HG03095 (cell line): ENCODE measurements around the gene EDN3.
"Not testable (repeated sequence)": the region's sequence is repeated elsewhere in the genome, so short reads cannot be mapped to it uniquely, and the experiment has no call there.

Source experiments
- ATAC-seq: cut with Tn5 transposase; IDR thresholded peaks from one replicate; pipeline ENCODE4 v1.9.1; 2021; ENCODE audit warnings: moderate library complexity; ENCODE audit not compliant: unreplicated experiment

EDN3 gene

GRCh38 chr20:59334651-59335300 lies 34.4 kb downstream of the EDN3 start:
- no peak for ATAC-seq

GRCh38 chr20:59335377-59335776 lies 35.0 kb downstream of the EDN3 start:
- ATAC-seq = no peak

GRCh38 chr20:59336540-59336939 lies 36.1 kb downstream of the EDN3 start:
- no peak for ATAC-seq

DNA sequence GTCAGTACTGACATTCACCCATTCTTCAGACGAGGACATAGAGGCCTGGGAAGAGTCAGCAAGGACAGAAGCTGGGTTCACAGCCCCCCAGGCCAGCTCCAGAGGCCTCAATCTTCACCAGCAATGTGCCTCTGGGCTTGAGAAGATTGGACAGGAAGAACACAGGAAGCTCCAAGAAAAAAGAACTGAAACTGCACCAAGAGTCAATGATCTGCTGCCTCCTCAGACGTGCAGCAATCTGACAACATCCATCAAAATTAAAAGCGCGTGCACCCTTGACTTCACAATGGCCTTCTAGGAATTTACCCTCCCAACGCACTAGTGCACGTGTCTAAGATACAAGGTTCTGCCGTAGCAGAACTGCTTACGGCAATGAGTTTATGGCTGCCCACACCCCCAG lies 38.0 kb downstream of the EDN3 start:
- not testable (repeated sequence) for ATAC-seq

- ATAC-seq = no peak
Measured at GRCh38 chr20:59340201-59340885, 39.9 kb downstream of the EDN3 start.

DNA sequence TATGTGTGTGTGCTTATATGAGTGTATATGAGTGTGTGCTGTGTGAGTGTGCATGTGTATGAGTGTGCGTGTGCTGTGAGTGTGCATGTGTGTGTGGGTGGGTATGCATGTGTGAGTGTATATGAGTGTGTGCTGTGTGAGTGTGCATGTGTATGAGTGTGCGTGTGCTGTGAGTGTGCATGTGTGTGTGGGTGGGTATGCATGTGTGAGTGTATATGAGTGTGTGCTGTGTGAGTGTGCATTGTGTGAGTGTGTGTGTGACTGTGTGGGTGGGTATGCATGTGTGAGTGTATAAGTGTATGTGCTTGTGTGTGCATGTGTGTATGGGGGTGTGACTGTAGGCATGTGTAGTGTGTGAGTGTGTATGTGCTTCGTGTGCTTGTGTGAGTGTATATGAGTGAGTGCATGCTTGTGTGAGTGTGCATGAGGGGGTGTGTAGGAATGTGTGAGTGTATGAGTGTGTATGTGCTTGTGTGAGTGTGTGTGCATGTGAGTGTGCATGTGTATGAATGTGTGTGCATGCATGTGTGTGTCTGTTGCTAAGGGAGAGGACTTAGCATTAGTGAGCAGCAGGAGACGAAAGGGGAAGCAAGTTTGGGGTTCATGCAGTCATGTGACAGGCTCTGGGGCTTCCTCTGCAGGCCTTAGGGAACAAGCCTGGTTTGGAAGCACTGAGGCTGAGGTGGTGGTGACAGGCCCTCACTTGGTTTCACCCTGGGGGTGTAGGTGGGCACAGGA lies 41.0 kb downstream of the EDN3 start:
- not testable (repeated sequence) for ATAC-seq

GRCh38 chr20:59342023-59342957 lies 41.9 kb downstream of the EDN3 start:
- no peak for ATAC-seq

GRCh38 chr20:59346061-59346460 lies 45.6 kb downstream of the EDN3 start:
- no peak for ATAC-seq

DNA sequence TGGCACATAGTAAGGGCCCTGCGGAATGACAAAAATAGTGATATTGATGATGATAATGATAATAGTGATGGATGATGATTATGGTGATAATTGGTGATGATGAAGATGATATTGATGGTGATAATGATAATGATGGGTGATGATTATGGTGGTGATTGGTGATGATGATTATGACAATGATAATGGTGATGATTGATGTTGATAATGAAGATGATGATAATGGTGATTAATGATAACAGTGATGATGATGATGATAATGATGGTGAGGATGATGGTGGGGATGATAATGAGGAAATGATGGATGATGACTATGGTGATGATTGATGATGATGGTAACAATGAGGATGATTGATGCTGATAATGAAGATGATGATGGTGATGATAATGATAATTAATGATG lies 48.9 kb downstream of the EDN3 start:
- no peak for ATAC-seq

DNA sequence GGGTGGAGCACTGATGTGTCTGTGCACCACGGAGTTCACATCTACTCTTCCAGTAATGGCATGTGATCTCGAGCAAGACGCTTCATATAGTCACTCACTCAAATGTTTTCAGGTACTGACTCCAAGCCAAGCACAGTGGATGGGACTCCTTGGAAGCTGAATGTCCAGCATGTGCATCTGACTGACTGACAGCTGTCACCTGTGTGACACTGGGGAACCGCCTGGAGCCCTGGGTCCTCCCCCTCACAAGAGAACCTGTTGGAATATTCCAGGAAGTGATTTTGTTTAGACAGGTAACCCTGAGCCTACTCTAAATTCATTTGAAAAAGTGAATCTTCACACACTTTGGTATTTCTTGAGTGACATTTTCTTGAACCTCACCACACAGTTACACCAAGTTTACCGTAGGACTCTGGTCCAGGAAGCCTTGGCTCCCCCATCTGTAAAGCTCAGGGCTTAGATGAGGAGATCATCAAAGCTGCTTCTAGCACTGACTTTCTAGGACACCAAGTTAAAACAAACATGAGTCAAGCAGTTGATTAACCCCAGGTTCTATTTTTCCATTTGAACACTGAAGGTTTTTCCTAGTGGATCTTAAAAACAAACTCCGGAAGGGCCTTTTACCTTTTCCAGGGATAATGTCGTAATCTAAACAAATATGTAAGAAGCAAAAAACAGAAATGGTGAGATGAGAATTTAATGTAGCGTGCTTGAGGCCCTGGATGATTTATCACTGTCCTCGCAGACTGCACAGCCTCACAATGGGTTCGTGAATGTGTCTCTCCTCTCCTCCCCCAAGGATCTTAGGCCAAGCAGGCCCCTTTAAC lies 50.1 kb downstream of the EDN3 start:
- no peak for ATAC-seq

- ATAC-seq = no peak
Measured at GRCh38 chr20:59351157-59352040, 51.0 kb downstream of the EDN3 start.

GRCh38 chr20:59352541-59352940 lies 52.1 kb downstream of the EDN3 start:
- no peak for ATAC-seq

DNA sequence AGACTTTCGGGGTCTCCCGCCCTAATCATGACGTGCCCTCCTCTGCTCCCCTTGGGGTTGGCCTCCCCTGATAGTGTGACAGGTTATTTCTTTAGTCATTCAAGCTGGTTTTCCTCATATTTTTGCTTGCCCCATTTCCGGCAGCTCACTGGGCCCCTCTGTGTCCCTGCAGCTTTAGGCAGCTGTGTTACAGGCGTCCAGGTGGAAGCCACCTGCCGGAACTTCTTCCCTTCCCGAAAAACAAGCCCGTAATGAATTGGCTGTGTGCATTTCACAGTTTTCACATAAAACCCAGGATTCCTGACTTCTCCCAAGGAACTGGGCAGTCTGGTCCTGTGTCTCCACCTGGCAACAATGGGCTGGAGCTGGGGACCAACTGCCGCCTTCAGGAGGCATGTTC lies 52.6 kb downstream of the EDN3 start:
- ATAC-seq = no peak

GRCh38 chr20:59354460-59354859 lies 54.0 kb downstream of the EDN3 start:
- no peak for ATAC-seq

GRCh38 chr20:59355242-59355641 lies 54.8 kb downstream of the EDN3 start:
- no peak for ATAC-seq

GRCh38 chr20:59356662-59357165 lies 56.3 kb downstream of the EDN3 start:
- no peak for ATAC-seq

- not testable (repeated sequence) for ATAC-seq
Measured at GRCh38 chr20:59358793-59359192, 58.4 kb downstream of the EDN3 start.

- no peak for ATAC-seq
Measured at GRCh38 chr20:59359906-59360725, 59.7 kb downstream of the EDN3 start.
